Right ventricle myocardium superior (tissue), 1 donor: ENCODE measurements around the gene TSFM. TPM values are rescaled to one million over a fixed set of nuclear protein-coding genes. Genes with fewer than 3 reads are reported as not detected.
"Not testable (repeated sequence)": the region's sequence is repeated elsewhere in the genome, so short reads cannot be mapped to it uniquely, and the experiment has no call there.

Source experiments
- ATAC-seq: fragments of 200-7000 bp; cut with Tn5 transposase; one replicate; pipeline ENCODE4 v1.9.1; 2020; ENCODE audit warnings: mild to moderate bottlenecking; ENCODE audit not compliant: poor library complexity
- DNase-seq: peaks from one replicate; pipeline ENCODE4 v3.0.0-alpha.2; 2020
- intact Hi-C: fragments of 100-400 bp; cut with DNase I; formaldehyde crosslinking; loops from one replicate; pipeline ENCODE4 v1.11.2; 2022
- total RNA-seq: library from RNA; stranded (reverse); fragmentation: NEBNext Ultra II Directional; extraction: Animal tissue kit (Norgen Biotek cat#: 25700); gene quantifications from one replicate; pipeline ENCODE4 v1.2.1, GENCODE V29; 2021
- donor health status: DM: no; HTN: yes; CAD: no; lungs with severe emphysema.

The TSFM gene
- total RNA-seq, 1 donor from 2014 or later: 49.5 TPM

- intact Hi-C loops: no loop called here
- ATAC-seq: peak; percentile 77
Observed at GRCh38 chr12:57772429-57773322, 9.9 kb upstream of the TSFM start, which contains the start of gene EEF1AKMT3. EEF1AKMT3 (plus strand) TSS chr12:57772614; CDS start chr12:57772725, 111 bp downstream.

GRCh38 chr12:57774634-57775033 is 8.0 kb upstream of the TSFM start:
- intact Hi-C loops, DNase-seq, ATAC-seq: not testable (repeated sequence)

More at GRCh38 chr12:57772429-57773322, 9.9 kb upstream of the TSFM start, which contains the start of gene EEF1AKMT3:
- peak; percentile 77 for DNase-seq

- no peak for ATAC-seq
- intact Hi-C loops: no loop called here
- no peak for DNase-seq
Observed at GRCh38 chr12:57775044-57775443, 7.5 kb upstream of the TSFM start.

GRCh38 chr12:57775563-57776246 is 6.9 kb upstream of the TSFM start:
- intact Hi-C loops: no loop called here
- ATAC-seq (no peak), DNase-seq (no peak)

- intact Hi-C loops: no loop called here
- ATAC-seq (no peak), DNase-seq (no peak)
Observed at GRCh38 chr12:57776247-57776587, 6.4 kb upstream of the TSFM start.

- ATAC-seq (no peak), DNase-seq (no peak)
- intact Hi-C loops: no loop called here
Observed at GRCh38 chr12:57777367-57777766, 5.2 kb upstream of the TSFM start.

GRCh38 chr12:57777911-57778310 is 4.7 kb upstream of the TSFM start:
- ATAC-seq (no peak), DNase-seq (no peak)
- intact Hi-C loops: no loop called here

- intact Hi-C loops: no loop called here
- no peak for DNase-seq
- no peak for ATAC-seq
Observed at GRCh38 chr12:57779736-57780135, 2.9 kb upstream of the TSFM start.

GRCh38 chr12:57780284-57780897 is 2.2 kb upstream of the TSFM start:
- ATAC-seq (no peak), DNase-seq (no peak)
- intact Hi-C loops: no loop called here

GRCh38 chr12:57781244-57781643 is 1.3 kb upstream of the TSFM start:
- no peak for DNase-seq

GRCh38 chr12:57781801-57782200 is 786 bp upstream of the TSFM start:
- intact Hi-C loops: no loop called here
- no peak for ATAC-seq

More at GRCh38 chr12:57781244-57781643, 1.3 kb upstream of the TSFM start:
- no peak for ATAC-seq
- intact Hi-C loops: no loop called here

GRCh38 chr12:57782243-57782607 is 362 bp upstream of the TSFM start:
- ATAC-seq (no peak), DNase-seq (no peak)
- intact Hi-C loops: no loop called here

More at GRCh38 chr12:57781801-57782200, 786 bp upstream of the TSFM start:
- DNase-seq: no peak

- ATAC-seq (no peak), DNase-seq (no peak)
- intact Hi-C loops: no loop called here
Observed at GRCh38 chr12:57783466-57783801, 847 bp downstream of the TSFM start.

- ATAC-seq: no peak
- DNase-seq: no peak
- intact Hi-C loops: no loop called here
Observed at GRCh38 chr12:57783861-57784260, 1.3 kb downstream of the TSFM start.

- DNase-seq (no peak), ATAC-seq (no peak)
- intact Hi-C loops: no loop called here
Observed at GRCh38 chr12:57793920-57794319, 11.3 kb downstream of the TSFM start.

GRCh38 chr12:57795354-57795753 is 12.8 kb downstream of the TSFM start:
- ATAC-seq (no peak), DNase-seq (no peak)
- intact Hi-C loops: no loop called here

- ATAC-seq (no peak), DNase-seq (no peak)
- intact Hi-C loops: no loop called here
Observed at GRCh38 chr12:57796996-57797395, 14.4 kb downstream of the TSFM start.

GRCh38 chr12:57797933-57798332 is 15.3 kb downstream of the TSFM start:
- ATAC-seq (no peak), DNase-seq (no peak)
- intact Hi-C loops: no loop called here

GRCh38 chr12:57800965-57801364 is 18.4 kb downstream of the TSFM start:
- ATAC-seq: no peak
- intact Hi-C loops: loop anchor here (10.0 kb wide), 1 partner anchor 104 kb away; no protein-coding TSS in a partner anchor
- no peak for DNase-seq

- no peak for DNase-seq
- ATAC-seq: no peak
- intact Hi-C loops: loop anchor here (10.0 kb wide), 1 partner anchor 102 kb away; no protein-coding TSS in a partner anchor
Observed at GRCh38 chr12:57802607-57803006, 20.0 kb downstream of the TSFM start.
